AG04449 (cell line): ENCODE data around the gene RBM14.

ENCODE experiments used
- CTCF ChIA-PET: fragments of 350-600 bp; formaldehyde crosslinking; extraction: SDS; loops from one replicate; lab custom pipeline; 2021; ENCODE audit warnings: antibody characterized with exemption; lab: Yijun Ruan, JAX
- POLR2A ChIA-PET: fragments of 400-600, 350-600 bp; formaldehyde crosslinking; extraction: SDS; loops from one replicate; lab custom pipeline; 2020; ENCODE audit warnings: antibody characterized with exemption, inconsistent platforms; lab: Yijun Ruan, JAX
- DNase-seq: peaks from one replicate; pipeline ENCODE4 v3.0.0-alpha.2; 2010; ENCODE audit warnings: low read depth, low spot score
- H3K4me3 ChIP-seq: 2 replicates; pipeline ENCODE4 v1.5.1; 2011; ENCODE audit warnings: low read depth, mild to moderate bottlenecking, control low read depth, low read length
- CTCF ChIP-seq: IDR thresholded peaks from one replicate; pipeline ENCODE4 v1.5.1; 2011; ENCODE audit warnings: mild to moderate bottlenecking, moderate library complexity, low read length, control low read depth, inconsistent platforms; ENCODE audit not compliant: insufficient read depth; ENCODE audit errors: missing control alignments

RBM14 gene

DNA sequence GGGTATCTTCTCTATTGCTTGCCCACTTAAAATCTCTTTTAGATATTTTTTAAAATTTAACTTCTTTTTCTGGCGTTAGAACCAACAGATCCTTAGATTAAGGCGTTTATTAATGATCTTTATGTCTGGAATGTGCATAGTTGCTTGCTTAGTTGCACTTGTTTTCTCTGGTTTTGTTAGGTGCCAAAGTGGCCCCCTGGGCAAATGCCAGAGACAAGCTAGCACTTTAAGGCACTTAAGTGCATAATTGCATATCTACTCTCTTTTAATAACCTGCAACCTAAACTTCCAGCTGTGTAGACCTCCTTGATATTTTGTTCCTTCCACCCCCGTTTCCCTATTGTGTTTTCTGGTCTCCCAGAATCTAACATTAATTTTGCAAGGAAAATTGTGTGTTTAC is 25.4 kb downstream of the RBM14 start:
- ChIA-PET POLR2A (no interaction called here), CTCF (interaction anchor here (1.0 to 1.2 kb wide), 2 partner anchors 50 to 81 kb away, joined by 3 read pairs; no protein-coding TSS in a partner anchor)
- peak overlapping the region; percentile 86 for H3K4me3 ChIP-seq
- TF ChIP-seq CTCF, result no peak
- DNase-seq, result no peak

DNA sequence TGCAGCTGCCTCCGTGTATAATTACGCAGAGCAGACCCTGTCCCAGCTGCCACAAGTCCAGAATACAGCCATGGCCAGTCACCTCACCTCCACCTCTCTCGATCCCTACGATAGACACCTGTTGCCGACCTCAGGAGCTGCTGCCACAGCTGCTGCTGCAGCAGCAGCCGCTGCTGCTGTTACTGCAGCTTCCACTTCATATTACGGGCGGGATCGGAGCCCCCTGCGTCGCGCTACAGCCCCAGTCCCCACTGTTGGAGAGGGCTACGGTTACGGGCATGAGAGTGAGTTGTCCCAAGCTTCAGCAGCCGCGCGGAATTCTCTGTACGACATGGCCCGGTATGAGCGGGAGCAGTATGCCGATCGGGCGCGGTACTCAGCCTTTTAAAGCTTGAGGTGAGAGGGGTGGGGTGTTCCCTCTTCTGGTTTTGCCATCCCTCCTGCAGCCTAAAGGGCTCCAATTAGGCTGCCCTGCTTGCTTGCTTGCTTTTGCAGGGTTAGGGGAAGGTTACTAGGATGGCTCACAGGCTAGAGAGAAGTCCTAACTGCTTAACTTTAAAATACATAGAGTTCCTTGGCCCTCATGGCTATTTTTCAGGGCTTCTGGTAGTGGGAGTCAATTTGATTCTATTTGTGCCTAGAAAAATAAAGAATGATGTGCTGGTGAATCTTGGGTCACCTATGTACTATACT is 27.5 kb downstream of the RBM14 start:
- TF ChIP-seq CTCF, result no peak
- DNase-seq, result no peak
- CTCF ChIA-PET, result interaction anchor here (0.7 kb wide), 1 partner anchor 12 kb away, joined by 3 read pairs; no protein-coding TSS in a partner anchor
- H3K4me3 ChIP-seq, result no peak overlapping the region; the same call in 1 of the 2 replicates
- POLR2A ChIA-PET, result interaction anchor here (0.5 to 0.9 kb wide), 2 partner anchors 16 to 27 kb away, joined by 4 read pairs; partner anchors contain the start of gene RBM14

- CTCF ChIA-PET, result interaction anchor here (0.7 to 1.4 kb wide), 3 partner anchors 11 to 32 kb away, joined by 3 to 4 read pairs (median 3); no protein-coding TSS in a partner anchor
- DNase-seq, result no peak
- POLR2A ChIA-PET, result interaction anchor here (2.5 kb wide), 1 partner anchor 8 kb away, joined by 6 read pairs; the partner anchor contains the start of gene RBM4
- no peak overlapping the region for H3K4me3 ChIP-seq
- TF ChIP-seq CTCF, result no peak
These were observed 30.4 kb downstream of the RBM14 start for GRCh38 chr11:66646828-66647227.

- CTCF ChIA-PET, result interaction anchor here (1.2 kb wide), 1 partner anchor 69 kb away, joined by 3 read pairs; no protein-coding TSS in a partner anchor
- no peak for TF ChIP-seq CTCF
- POLR2A ChIA-PET, result interaction anchor here (1.4 kb wide), 1 partner anchor 33 kb away, joined by 6 read pairs; the partner anchor contains the start of gene RBM14
- H3K4me3 ChIP-seq, result no peak overlapping the region
- no peak for DNase-seq
These were observed 33.5 kb downstream of the RBM14 start for GRCh38 chr11:66649903-66650302.

GRCh38 chr11:66651016-66651415 is 34.6 kb downstream of the RBM14 start:
- ChIA-PET CTCF (interaction anchor here (1.2 kb wide), 1 partner anchor 70 kb away, joined by 3 read pairs; no protein-coding TSS in a partner anchor), POLR2A (no interaction called here)
- H3K4me3 ChIP-seq, result no peak overlapping the region
- no peak for TF ChIP-seq CTCF
- no peak for DNase-seq

DNA sequence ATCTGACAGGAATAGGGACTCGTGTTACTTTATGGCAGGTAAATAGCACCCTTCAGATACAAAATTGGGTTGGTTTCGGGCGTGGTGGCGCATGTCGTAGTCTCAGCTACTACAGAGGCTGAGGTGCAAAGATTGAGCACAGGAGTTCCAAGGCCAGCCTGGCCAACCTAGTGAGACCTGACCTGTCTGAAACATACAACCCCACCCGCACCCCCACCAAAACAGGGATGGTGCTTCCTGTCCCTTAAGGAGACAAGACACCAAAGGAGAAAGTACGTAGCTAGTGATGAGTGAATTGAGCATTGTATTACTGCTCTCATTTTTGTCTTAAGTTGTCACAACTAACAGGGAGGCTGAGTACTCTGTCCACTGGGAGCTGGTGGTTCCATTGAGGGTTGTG is 36.2 kb downstream of the RBM14 start:
- H3K4me3 ChIP-seq, result no peak overlapping the region
- ChIA-PET POLR2A (interaction anchor here (1.0 to 1.3 kb wide), 2 partner anchors 12 to 14 kb away, joined by 3 read pairs; partner anchors contain the start of gene RBM4), CTCF (interaction anchor here (0.8 kb wide), 1 partner anchor 9 kb away, joined by 3 read pairs; no protein-coding TSS in a partner anchor)
- no peak for DNase-seq
- no peak for TF ChIP-seq CTCF
